ENCODE data around the gene GAS2L1.
A peak's percentile ranks its signal among the peaks of the same experiment; 100 is the strongest.

GAS2L1 gene

DNA sequence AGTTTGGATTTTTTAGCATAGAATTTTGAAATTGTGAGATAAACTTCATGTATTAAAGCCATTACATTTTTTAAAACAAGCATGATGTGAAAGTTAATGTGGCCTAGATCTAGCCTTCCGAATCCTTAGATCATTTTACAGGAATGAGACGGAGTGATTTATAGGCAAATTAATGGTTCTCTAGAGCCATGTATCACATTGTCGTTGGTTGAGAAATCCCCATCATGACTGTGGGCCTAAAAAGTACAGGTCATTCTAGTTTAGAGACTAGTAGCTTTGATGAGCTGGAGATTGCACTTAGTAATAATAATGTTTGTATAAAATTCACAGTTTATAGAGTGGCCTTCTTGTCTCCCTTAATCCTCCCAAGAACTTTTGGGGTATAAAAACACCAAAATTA, 31.3 kb upstream of the GAS2L1 start:
- no peak for DNase-seq (ENCODE audit: low read depth in 2 of 2)

DNA sequence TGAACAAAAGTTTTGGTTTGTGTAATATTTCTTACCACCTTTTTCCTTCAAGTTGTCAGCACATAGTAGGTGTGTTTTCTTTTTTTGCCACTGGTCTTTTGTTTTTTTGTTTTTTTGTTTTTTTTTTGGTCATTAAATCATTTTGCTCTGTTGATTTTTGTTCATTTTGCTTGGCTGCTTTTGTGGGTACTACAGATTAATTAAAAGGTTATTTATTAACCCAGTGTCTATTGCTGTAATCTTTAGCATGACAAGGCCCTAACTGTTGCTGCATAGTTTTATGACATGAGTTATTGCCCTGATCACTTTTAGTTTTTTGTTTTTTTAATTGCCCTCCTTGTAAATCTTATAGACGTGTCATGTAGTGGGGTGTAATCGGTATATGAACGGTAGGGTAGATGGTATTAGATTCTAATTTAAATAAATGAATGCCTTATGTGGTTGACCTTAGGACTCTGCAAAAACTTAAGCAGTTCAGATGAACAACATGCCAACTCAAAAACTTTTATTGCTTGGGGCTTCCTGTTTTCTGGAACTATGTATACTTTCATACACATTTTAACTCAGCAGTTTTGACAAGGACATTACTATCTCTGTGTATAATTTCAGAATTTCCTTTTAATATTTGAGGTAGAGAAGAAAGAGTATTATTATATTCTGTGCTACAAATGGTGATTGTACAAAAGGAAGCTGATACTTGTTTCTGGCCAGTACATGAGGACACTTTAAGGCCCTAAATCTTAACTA, 30.5 kb upstream of the GAS2L1 start:
- no peak for DNase-seq (ENCODE audit: low read depth in 2 of 2)

DNA sequence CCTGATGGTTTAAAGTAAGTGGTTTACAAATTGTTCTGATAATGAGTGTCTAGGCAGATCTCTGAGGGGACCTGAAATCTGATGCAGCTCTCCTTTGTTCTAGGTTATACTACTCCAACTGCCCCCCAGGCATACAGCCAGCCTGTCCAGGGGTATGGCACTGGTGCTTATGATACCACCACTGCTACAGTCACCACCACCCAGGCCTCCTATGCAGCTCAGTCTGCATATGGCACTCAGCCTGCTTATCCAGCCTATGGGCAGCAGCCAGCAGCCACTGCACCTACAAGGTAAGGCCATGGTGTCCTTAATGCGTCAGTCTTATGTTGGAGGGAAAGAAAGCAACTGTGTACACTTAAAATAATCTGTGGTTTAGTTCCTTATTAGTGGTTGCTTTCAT, 28.5 kb upstream of the GAS2L1 start:
- DNase-seq (ENCODE audit: low read depth in 2 of 2), result no peak

DNA sequence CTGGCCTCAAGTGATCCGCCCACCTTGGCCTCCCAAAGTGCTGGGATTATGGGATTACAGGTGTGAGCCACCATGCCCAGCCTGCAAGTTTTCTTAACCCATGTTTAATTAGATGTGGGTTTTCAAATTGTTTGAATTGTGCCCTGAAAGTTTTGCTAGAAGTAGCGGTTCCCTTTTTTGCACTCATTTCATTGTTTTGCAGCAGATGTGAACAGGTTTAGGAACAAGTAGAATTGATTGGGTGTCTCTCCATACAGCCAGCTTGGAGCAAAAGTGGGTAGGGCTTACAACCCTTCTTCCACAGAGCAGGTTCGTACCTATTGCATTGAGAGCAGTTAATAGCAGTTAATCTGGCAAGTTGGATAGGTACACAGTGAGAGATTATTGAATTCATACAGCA, 22.3 kb upstream of the GAS2L1 start:
- DNase-seq (ENCODE audit: low read depth in 2 of 2), result no peak

DNA sequence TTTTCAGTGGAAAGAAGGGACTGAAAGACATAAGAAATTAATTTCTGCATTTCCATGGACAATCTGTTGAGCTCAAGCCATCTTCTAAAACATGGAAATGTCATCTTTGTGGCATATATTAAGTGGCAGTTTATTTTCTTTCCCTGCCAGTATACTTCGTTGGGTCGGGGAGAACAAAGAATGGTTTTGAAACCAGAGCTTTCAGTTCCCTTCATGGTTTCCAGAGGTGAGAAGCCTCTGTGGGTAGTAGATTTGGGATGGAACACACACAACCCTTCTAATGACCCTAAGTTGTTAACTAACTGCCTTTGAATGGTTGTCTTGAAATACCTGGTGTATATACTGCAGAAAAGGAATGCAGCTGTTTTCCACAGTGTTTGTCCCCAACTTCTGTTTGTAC, 17.6 kb upstream of the GAS2L1 start:
- DNase-seq (ENCODE audit: low read depth in 2 of 2), result no peak

DNA sequence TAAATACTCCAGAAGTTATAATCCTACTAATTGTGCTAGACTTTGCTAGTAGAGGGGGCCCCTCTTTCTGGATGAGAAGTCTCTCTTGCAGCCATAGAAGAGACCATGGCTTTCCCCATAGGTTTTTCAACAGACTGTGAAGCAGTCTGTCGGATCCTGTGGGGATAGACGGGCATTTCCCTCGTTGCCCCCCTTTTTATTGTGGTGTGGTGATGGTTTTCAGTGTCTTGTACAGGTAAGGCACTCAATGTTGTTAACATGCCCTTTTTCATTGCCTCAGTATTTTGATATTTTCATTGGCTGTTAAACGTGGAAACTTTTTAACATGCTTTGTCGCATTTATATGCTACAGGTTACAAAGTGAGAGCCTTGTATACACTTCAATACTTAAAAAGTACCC, 16.4 kb upstream of the GAS2L1 start:
- no peak for DNase-seq (ENCODE audit: low read depth in 2 of 2)

DNA sequence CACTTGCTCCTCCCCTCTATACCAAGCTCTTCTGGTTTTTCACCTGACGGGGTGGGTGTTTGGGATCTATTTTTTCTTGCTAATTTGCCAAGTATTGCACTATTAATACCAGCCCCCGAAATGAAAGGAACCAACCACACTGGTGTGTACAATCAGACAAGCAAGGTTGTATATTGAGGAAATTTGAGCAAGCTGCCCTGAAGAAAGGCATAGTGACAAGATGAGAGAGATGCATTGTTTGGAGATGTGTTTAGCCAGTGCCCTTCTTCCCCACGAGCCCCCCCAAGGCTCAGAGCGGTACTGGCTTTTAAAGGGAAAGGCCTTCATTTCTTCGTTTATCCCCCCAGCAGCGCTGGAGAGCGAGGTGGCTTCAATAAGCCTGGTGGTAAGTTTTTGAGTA, 15.2 kb upstream of the GAS2L1 start:
- no peak for DNase-seq (ENCODE audit: low read depth in 2 of 2)

DNA sequence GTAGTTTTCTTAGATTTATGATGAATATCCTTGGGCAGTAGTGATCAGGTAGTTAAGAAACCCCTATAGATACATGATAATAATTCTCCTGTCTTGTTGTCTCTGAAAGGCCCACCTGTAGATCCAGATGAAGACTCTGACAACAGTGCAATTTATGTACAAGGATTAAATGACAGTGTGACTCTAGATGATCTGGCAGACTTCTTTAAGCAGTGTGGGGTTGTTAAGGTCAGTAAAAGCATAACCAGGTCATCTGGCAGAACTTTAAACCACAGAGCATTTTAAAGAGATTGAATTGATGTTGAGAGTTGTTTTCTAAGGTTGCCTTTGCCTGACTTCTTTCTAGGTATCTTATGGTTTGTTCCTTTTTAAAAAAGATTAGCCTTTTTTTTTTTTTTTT, 14.1 kb upstream of the GAS2L1 start:
- DNase-seq (ENCODE audit: low read depth in 2 of 2), result no peak

DNA sequence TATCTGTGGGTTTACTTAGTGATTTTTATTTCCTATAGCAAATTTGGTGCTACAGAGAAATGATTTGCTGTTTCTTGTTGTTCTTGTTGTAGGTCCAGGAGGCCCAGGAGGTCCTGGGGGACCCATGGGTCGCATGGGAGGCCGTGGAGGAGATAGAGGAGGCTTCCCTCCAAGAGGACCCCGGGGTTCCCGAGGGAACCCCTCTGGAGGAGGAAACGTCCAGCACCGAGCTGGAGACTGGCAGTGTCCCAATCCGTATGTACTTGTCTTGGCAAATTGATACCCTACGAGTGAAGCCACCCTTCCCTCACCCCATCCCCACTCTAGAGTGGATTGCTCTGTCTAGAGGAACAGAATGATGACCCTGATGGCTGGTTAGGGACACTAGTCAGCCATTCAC, 7.8 kb upstream of the GAS2L1 start:
- DNase-seq (ENCODE audit: low read depth in 2 of 2), result no peak

DNA sequence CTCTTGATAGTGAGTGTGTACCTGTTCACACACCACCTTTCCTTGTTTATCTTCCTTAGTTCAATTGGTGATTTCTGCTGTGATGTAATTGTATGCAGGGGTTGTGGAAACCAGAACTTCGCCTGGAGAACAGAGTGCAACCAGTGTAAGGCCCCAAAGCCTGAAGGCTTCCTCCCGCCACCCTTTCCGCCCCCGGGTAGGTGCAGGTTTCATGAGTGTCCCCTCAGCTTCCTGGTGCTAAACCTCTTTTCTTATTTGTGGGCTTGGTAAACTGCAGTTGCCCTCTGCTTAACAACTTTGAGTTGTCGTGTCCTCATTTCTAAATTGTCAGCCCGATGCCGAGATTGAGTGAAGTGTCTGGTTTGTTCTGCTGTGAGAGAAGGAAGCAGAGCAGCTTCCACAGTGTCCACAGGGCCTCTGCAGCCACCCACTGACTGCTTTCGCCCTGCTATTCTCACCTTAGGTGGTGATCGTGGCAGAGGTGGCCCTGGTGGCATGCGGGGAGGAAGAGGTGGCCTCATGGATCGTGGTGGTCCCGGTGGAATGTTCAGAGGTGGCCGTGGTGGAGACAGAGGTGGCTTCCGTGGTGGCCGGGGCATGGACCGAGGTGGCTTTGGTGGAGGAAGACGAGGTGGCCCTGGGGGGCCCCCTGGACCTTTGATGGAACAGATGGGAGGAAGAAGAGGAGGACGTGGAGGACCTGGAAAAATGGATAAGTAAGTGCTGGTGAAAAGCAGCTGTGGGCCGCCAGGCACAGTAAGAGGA, 7.1 kb upstream of the GAS2L1 start:
- DNase-seq (ENCODE audit: low read depth in 2 of 2), result no peak

DNA sequence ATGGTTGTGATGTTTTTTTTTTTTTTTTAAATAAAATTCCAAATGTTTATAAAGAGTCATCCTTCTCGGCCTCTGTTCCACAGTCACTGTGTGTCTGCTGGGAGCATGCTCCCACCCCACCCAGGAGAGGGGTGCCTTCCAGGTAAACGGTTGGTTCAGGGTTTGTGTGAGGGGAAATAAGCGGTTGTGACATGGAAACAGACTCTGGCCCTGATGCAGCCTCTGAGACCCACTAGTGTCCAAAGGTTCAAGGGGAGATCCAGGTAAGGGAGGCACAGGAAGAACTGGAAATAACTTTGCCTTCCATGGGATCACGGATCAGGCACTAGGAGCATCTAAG, 6.0 kb upstream of the GAS2L1 start:
- DNase-seq (ENCODE audit: low read depth in 2 of 2), result no peak

DNA sequence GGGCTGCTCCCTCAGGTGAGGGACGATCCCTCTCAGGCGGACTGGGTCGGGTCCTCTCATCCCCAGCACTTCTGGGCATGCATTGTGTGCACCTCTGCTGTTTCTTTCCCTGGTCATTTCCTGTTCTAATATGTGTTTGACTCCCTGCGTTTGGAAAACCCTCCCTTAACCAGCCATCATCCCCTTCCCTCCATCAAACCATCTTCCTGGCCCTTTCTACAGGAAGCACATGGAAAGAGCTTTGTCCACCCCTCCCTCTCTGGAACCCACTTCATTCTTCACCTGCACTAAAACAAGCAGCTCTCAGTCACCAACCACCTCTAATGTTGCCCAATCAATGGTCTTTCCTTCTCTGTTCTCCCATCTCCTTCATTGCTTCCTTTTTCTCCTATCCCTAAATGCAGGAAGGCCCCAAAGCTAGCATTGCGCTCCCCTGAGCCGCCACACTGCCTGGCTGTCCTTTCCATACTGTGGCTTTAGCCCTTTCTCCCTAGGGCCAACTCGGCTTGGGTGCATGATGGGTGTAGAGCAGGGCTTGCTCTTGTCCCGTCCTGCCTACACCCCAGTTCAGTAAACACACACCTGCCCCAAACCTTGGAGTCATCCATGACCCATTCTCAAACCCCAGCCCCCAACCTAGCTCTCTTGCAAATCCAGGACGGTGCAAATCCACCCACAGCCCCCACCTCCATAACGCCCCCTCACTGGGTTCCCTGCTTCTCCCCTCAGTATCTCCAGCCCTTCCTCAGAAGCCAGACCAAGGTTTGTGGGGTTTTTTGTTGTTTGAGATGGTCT, 5.4 kb upstream of the GAS2L1 start:
- DNase-seq (ENCODE audit: low read depth in 2 of 2), result no peak

DNA sequence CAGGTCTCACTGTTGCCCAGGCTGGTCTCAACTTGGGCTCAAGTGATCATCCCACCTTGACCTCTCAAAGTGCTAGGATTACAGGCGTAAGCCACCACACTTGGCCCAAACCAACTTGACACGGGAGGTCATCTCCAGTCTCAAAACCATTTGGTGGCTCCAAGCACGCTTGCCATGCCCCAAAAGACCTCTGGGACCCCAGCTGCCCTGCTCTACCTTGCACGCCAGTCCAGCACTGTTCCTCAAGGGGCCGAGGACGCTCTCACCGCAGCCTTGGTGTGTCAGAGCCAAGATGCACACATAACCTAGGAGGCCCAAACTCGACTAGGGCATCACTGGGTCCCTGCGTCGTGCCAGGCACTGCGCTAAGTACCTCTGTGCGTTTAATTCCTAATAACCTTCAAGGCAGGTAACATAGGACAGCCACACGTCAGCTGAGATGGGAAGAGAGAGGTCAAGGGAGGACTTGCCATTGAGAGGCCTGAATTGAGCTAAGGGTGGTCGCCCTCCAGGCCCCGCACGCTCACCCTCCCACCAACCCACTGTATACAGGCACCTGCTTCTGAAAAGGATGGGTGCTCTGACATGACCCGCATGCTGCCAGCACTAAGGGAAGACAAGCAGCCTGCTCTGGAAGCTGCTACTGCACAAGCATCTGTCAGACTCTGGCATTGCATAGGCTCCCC, 4.6 kb upstream of the GAS2L1 start:
- DNase-seq (ENCODE audit: low read depth in 2 of 2), result no peak

DNA sequence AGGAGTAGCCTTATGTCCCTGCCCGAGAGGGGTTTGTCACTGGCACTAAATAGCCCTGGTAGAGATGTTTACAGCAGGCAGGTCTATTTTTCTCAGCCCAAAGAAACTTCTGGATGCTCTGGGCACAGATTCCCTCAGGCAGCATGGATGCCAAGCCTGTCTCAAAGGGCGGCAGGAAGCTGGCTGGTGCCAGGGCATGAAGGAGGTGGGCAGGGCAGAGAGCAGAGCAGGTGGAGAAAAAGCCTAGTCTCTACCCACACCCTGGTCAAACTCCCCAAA, 4.1 kb upstream of the GAS2L1 start:
- no peak for DNase-seq (ENCODE audit: low read depth in 2 of 2)

DNA sequence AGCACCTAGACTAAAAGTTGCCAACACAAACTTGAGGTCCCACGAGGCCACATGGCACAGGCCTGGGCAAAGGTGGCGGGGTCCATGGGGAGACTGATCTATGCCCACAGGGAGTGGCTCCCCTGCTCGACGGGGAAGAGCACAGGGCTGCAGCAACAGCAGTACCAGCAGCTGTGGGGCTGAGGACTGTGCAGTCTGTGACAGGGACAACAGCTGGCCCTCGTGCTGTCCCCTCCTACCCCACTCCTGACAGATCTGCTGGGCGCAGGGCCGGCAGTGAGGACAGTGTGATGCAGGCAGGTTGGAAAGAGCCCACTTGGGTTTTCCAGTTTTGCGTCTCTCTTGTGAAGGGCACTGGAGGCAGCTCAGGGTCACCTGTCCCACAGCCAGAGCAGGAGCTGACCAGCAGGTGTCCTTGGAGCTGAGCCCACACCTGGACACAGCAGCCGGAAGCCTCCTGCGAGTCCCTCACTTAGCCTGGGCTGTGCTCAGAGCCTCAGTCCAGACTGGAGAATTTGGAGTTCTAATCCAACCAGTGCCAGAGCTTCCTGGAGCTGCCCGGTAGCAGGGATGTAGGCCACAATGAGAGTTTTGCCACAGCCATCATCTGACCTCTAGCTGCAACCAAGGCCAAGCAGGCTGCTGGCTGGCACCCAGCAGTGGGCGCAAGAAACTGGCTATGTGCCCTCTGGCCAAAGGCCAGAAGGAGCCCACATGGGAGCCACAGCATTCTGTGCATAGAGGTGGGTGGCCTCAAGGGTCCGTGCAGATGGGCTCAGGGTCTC, 3.6 kb upstream of the GAS2L1 start:
- DNase-seq (ENCODE audit: low read depth in 2 of 2), result no peak

DNA sequence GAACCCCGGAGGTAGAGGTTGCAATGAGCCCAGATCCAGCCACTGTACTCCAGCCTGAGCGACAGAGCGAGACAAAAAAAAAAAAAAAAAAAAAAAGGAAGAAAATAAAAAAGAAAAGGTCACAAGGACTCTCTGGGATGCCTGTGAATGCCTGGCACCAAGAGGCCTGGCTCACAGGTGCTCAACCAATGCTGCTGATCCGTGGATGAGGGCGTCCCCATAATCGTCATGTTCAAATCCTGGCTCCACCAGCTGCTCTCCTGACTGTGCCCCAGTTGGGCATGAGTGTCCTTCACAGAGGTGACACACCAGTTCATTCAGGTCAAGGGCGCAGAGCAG, 645 bp upstream of the GAS2L1 start:
- DNase-seq (ENCODE audit: low read depth in 2 of 2), result no peak

DNA sequence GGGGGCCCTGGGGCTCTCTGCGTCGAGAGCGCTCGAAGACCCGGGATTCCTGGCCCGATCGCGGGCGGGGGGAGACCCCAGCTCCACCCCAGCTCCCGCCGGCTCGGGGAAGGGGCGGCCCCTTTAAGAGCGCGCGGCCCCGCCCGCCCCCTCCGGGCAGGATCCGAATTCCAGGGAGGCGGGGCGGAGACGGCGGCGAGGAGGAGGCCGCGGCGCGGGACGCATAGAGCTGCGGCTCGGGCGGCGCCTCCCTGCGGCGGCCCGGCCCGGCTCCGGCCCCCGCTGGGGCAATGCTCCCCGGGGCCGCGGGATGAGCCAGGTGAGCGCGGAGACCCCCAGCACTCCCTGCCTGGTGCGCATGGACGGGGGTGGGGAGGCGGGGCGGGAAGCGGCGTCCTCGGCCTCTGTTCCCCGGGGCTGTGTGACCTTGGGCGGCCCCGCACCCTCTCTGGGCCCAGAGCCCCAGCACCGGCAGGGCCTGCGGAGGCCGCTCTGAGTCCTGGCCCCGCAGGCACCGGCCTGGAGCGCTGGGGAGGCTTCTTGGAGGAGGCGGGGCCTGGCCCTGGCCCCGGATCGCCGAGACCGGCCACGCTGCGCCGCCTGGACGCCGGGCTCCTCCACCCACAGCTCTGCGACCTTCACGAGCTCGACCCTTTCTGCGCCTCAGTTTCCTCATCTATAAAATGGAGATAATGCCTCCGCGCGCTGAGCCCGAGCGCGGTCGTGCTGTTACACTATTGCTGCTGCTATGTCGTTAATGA, 565 bp downstream of the GAS2L1 start:
- DNase-seq (ENCODE audit: low read depth in 2 of 2), result peak; percentile 34 to 44

DNA sequence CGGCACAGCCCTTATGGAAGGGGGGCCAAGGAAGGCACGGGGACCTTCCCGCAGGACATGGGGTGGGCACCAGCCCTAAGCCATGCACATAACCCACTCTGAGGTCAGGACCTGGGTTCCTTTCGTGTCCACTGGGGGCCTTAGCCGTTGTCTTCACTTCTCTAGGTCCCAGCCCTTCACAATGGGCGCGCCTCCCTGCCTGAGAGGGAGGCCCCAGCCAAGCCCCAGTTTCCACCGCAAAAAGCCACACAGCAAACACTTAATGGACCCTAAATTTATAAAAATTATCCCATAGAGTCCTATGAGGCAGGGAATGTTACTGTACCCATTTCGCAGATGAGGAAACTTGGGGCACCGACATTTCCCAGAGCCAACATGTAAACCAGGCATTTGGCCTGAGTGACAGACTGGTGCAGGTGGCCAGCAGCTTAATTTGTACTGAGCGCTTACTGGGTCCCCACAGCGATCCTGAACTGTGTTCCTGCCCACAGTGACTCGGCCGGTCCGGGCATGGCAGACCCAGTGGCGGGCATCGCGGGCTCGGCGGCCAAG, 1.2 kb downstream of the GAS2L1 start:
- DNase-seq (ENCODE audit: low read depth in 2 of 2), result no peak

DNA sequence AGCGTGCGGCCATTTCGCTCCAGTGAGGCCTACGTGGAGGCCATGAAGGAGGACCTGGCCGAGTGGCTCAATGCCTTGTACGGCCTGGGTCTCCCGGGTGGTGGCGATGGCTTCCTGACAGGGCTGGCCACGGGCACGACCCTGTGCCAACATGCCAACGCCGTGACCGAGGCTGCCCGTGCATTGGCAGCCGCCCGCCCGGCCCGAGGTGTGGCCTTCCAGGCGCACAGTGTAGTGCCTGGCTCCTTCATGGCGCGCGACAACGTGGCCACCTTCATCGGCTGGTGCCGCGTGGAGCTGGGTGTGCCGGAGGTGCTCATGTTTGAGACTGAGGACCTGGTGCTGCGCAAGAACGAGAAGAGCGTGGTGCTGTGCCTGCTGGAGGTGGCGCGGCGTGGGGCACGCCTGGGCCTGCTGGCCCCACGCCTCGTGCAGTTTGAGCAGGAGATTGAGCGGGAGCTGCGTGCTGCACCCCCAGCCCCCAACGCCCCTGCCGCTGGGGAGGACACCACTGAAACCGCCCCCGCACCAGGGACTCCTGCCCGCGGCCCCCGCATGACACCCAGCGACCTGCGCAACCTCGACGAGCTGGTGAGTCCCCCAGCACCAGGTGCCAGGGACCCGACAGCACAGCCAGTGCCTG, 1.8 kb downstream of the GAS2L1 start:
- DNase-seq (ENCODE audit: low read depth in 2 of 2), result no peak

DNA sequence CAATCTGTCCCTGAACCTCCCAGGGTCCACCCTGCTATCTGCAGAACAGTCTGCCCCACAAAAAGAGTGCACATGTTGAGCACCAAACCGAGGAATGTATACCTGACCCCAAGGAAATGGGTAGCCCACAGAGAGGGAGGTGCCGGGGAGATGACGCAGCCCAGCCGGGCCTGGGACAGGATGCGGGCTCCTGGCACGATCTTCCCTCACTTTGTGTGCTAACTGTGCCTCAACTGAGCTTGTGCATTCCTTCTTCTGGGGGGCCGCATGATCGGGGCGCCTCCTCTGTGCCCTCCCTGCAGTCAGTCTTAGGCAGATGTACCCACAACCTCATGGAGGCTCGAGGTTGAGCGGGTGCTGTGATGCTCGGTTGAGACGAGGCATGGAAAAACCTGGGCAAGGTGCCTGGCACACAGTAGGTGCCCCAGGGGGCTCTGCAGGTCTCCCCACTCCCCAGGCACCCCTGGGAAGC, 2.4 kb downstream of the GAS2L1 start:
- DNase-seq (ENCODE audit: low read depth in 2 of 2), result no peak
